Measurements from ENCODE around the gene CAPN11.
A peak's percentile ranks its signal among the peaks of the same experiment; 100 is the strongest.

CAPN11 gene

GRCh38 chr6:44223319-44224028 lies 64.9 kb downstream of the CAPN11 start, which contains the start of gene SLC29A1:
TSS of gene SLC29A1 (plus strand) at chr6:44223595. CDS start at chr6:44227314, 3,719 bp downstream.
- H3K27ac ChIP-seq (ENCODE audit: low read depth, low read length), result peak within 1 kb of the TSS; percentile 65

GRCh38 chr6:44224029-44224964 lies 65.7 kb downstream of the CAPN11 start:
- H3K27ac ChIP-seq (ENCODE audit: low read depth, low read length), result peak overlapping the region; percentile 65
- peak overlapping the region; percentile 83 for H3K9ac ChIP-seq (ENCODE audit: low read length)
- H3K9me3 ChIP-seq (ENCODE audit: insufficient read depth, low read length), result no peaks in the 10 kb centered on the region
- H3K4me3 ChIP-seq (ENCODE audit: insufficient read depth, low read length, poor library complexity, severe bottlenecking), result peak overlapping the region; percentile 81
- H3F3A ChIP-seq (ENCODE audit: insufficient read depth), result peaks cover 11% of the 10 kb centered on the region
- TF ChIP-seq CTCF (IDR thresholded peaks at IDR 0.05; ENCODE audit: insufficient read depth, low read length, poor library complexity, severe bottlenecking) (peak; percentile 68), EZH2phosphoT487 (conservative IDR thresholded peaks at IDR 0.05; ENCODE audit: low read length) (no peak)
- H3K79me2 ChIP-seq (ENCODE audit: insufficient read depth, low read length), result peaks cover 44% of the 10 kb centered on the region
- no peaks in the 10 kb centered on the region for H3K9me2 ChIP-seq (replicated peaks; ENCODE audit: insufficient read depth, low read length)
- no peaks in the 10 kb centered on the region for H3K36me3 ChIP-seq (ENCODE audit: low read length)
- no peaks in the 10 kb centered on the region for H3K27me3 ChIP-seq (ENCODE audit: low read length)
- peak overlapping the region; percentile 66 for H3K4me2 ChIP-seq (ENCODE audit: low read depth, low read length, poor library complexity, severe bottlenecking)
- H4K20me1 ChIP-seq (ENCODE audit: low read depth, low read length), result no peaks in the 10 kb centered on the region
- peak overlapping the region; percentile 65 for H2AFZ ChIP-seq (ENCODE audit: low read depth, low read length, severe bottlenecking)

More at GRCh38 chr6:44223319-44224028, 64.9 kb downstream of the CAPN11 start, which contains the start of gene SLC29A1:
- H3K9me3 ChIP-seq (ENCODE audit: insufficient read depth, low read length), result no peaks in the 10 kb centered on the region
- peaks cover 11% of the 10 kb centered on the region for H3F3A ChIP-seq (ENCODE audit: insufficient read depth)
- H4K20me1 ChIP-seq (ENCODE audit: low read depth, low read length), result no peaks in the 10 kb centered on the region
- no peaks in the 10 kb centered on the region for H3K27me3 ChIP-seq (ENCODE audit: low read length)
- H3K36me3 ChIP-seq (ENCODE audit: low read length), result no peaks in the 10 kb centered on the region
- no peaks in the 10 kb centered on the region for H3K9me2 ChIP-seq (replicated peaks; ENCODE audit: insufficient read depth, low read length)
- H3K4me3 ChIP-seq (ENCODE audit: insufficient read depth, low read length, poor library complexity, severe bottlenecking), result peak within 1 kb of the TSS; percentile 81
- peak within 1 kb of the TSS; percentile 83 for H3K9ac ChIP-seq (ENCODE audit: low read length)
- peak; percentile 18 for TF ChIP-seq CTCF (IDR thresholded peaks at IDR 0.05; ENCODE audit: insufficient read depth, low read length, poor library complexity, severe bottlenecking)
- no peak for TF ChIP-seq EZH2phosphoT487 (conservative IDR thresholded peaks at IDR 0.05; ENCODE audit: low read length)
- H3K4me2 ChIP-seq (ENCODE audit: low read depth, low read length, poor library complexity, severe bottlenecking), result peak within 1 kb of the TSS; percentile 66
- peaks cover 40% of the 10 kb centered on the region for H3K79me2 ChIP-seq (ENCODE audit: insufficient read depth, low read length)
- peak within 1 kb of the TSS; percentile 65 for H2AFZ ChIP-seq (ENCODE audit: low read depth, low read length, severe bottlenecking)

GRCh38 chr6:44224965-44225305 lies 66.3 kb downstream of the CAPN11 start:
- peaks cover 44% of the 10 kb centered on the region for H3K79me2 ChIP-seq (ENCODE audit: insufficient read depth, low read length)
- H3K36me3 ChIP-seq (ENCODE audit: low read length), result no peaks in the 10 kb centered on the region
- H3K9ac ChIP-seq (ENCODE audit: low read length), result peak overlapping the region; percentile 83
- no peak overlapping the region for H2AFZ ChIP-seq (ENCODE audit: low read depth, low read length, severe bottlenecking)
- H3K4me2 ChIP-seq (ENCODE audit: low read depth, low read length, poor library complexity, severe bottlenecking), result peak overlapping the region; percentile 66
- H4K20me1 ChIP-seq (ENCODE audit: low read depth, low read length), result no peaks in the 10 kb centered on the region
- no peaks in the 10 kb centered on the region for H3K9me2 ChIP-seq (replicated peaks; ENCODE audit: insufficient read depth, low read length)
- no peak for TF ChIP-seq CTCF (IDR thresholded peaks at IDR 0.05; ENCODE audit: insufficient read depth, low read length, poor library complexity, severe bottlenecking)
- TF ChIP-seq EZH2phosphoT487 (conservative IDR thresholded peaks at IDR 0.05; ENCODE audit: low read length), result no peak
- 0 out of 2 replicates have a peak overlapping the region, but pooled peaks have one; percentile 4 for H3K27ac ChIP-seq (ENCODE audit: low read depth, low read length)
- no peaks in the 10 kb centered on the region for H3K27me3 ChIP-seq (ENCODE audit: low read length)
- H3K9me3 ChIP-seq (ENCODE audit: insufficient read depth, low read length), result no peaks in the 10 kb centered on the region
- peaks cover 8% of the 10 kb centered on the region for H3F3A ChIP-seq (ENCODE audit: insufficient read depth)
- peak overlapping the region; percentile 81 for H3K4me3 ChIP-seq (ENCODE audit: insufficient read depth, low read length, poor library complexity, severe bottlenecking)

Data from SU-DHL-6 (cell line).